GM19324 (cell line): ENCODE results near the gene MAP9.
"Not testable (repeated sequence)": the region's sequence is repeated elsewhere in the genome, so short reads cannot be mapped to it uniquely, and the experiment has no call there.

Experiments used
- ATAC-seq: cut with Tn5 transposase; IDR thresholded peaks from one replicate; pipeline ENCODE4 v1.9.1; 2021; ENCODE audit warnings: mild to moderate bottlenecking, moderate library complexity; ENCODE audit not compliant: unreplicated experiment, low FRiP score

The MAP9 gene

DNA sequence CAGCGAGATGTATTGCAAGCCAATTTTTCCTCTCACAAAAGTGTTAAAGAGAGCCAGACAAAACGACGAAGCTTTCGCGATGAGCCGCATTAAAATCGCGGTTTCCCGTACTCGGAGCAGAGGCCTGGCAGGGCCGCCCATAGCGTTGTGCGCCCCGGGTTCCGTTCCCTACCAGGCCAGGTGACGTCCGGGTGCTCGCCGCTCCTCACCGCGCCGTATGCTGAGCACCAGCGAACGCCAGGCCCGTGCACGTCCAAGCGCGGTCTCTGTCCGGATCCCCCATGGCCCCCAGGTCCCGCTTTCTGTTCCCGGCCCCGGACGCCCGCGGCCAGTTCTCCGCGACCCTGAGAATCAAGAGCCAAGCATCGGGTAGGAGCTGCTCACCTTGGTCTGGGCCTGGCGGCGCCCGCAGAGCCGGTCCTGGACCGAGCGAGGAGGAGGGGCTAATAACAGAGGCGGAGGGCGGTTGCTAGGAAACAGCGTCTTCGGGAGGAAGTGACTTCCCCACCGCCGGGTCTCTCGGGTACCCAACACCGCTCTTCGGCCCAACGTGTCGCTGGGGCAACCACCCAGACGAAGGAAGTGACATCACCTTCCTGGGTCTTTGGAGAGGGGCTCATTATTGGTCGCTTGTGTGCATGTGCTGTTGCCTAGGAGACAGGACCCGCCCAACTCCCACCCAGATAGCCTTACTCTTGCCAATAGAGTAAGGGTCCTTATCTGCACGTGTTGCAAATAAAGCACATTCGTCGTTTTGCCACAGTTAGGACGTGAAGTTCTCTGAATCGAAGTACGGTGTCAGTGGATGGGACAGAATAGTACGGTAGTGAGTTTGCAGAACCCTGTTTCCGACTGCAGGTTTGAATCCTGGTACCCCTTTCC lies at the start of gene MAP9:
MAP9 (minus strand) TSS at position 579 of the 882 bp plus-strand sequence. CDS start 1,115 bp downstream, outside the sequence.
- ATAC-seq: peak; percentile 99

DNA sequence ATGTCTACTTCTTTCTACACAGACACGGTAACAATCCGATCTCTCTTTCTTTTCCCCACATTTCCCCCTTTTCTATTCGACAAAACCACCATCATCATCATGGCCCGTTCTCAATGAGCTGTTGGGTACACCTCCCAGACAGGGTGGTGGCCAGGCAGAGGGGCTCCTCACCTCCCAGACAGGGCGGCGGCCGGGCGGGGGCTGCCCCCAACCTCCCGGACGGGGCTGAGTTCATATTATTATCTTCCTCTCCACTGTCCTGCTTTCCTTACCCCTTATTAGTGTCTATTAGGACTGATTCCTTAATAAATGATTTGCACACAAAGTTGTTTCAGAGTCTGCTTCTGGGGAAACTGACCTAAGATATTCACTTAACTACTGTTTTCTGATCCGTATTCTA lies 48.0 kb upstream of the MAP9 start:
- not testable (repeated sequence) for ATAC-seq

DNA sequence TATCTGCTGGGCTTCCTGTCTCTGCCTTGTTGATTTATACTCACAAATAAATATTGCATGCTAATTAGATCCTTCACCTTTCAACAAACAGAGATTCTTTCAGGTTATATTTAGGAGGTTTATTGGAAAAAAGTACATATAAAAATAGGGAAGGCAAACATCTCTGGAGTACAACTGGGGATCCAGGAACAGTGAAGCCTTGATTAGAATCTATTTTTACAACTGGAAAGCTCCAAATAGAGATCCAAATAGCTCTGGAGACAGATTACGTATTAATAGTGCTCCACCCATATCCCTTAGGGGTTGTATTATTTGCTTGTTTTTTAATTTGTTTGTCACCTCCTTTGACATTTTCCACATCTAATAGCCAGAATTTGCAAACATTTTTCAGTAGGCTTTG lies 46.9 kb upstream of the MAP9 start:
- no peak for ATAC-seq

DNA sequence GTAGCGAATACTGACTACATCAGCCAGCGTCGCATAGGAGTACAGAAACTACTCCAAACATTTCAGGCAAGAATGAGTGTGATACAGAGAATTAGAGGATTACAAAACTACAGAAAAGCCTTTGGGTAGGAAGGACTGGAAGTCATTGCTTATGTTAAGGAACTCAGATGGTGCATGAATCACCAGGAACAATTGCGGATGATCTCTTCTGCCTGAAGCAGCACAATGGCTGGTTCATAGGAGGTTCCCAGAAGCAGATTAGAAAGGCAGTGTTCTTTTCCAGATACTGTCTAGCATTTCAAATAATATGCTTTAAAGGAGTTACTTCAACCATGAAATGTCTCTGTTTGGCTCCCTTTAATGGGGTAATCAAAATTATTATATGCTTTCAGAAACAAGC lies 42.5 kb upstream of the MAP9 start:
- ATAC-seq: no peak

DNA sequence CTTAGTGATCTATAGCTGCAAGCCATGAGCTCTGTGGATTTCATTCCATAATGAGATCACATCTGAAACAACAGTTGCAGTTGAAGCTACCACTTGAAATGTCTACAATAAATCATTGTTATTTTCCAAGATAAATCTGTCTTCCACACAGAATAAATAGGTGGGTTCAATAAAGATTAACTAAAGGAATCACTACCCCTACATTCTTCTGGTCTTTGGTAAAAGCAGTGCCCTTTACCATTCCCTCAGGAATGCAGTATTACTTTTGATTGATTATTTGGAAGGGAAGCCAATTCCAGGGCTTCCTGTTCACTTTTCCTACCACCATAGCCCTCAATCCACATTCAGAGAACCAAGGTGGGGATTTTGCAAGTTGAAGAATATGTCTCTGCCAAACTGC lies 38.9 kb upstream of the MAP9 start:
- ATAC-seq: no peak

DNA sequence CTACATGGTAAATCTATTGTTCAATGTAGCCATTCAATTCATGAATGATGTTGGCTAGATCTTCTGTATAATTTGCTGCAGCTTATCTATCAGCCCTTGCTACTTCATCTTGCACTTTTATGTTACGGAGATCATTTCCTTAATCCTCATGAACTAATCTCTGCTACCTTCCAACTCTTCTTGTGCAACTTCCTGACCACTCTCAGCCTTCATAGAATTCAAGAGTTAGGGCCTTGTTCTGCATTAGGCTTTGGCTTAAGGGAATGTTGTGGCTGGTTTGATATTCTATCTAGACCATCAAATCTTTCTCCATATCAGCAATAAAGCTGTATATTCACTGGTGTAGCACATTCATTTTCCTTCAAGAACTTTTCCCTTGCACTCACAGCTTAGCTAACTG lies 36.7 kb upstream of the MAP9 start:
- ATAC-seq: no peak

DNA sequence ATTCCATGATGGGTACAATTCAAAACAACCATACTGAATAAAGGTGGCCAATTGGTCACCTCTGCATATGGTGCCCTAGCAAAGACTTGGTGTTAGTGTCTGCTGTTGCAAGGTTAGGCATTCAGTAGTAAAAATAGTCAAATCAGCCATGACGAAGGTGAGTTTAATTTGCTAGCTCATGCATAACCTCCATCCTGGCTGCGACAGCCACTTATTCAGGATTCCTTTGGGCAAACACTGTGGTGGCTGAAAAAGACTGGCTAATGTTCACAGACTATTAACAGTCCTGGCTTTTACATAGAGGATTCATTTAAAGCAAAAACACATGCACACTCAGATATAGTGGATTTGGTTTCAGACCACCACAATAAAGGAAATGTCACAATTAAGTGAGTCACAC lies 34.8 kb upstream of the MAP9 start:
- ATAC-seq: no peak

DNA sequence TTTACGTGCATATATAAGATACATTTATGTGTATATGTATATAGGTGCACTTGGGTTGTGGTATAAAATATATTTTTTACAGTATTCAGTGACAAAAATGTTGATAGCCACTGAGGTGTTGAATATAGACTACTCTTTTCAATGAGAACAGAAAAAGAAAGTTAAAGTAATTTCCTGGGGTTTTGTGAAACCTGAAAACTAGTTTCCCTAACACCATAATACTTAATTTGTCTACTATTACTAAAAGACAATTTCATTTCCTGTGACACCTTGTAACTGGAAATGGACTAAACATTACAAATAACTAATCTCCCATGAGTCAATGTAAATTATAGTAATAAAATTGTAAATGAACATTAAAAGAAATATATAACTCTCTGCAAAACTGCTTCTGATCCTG lies 32.0 kb upstream of the MAP9 start:
- peak; percentile 64 for ATAC-seq

DNA sequence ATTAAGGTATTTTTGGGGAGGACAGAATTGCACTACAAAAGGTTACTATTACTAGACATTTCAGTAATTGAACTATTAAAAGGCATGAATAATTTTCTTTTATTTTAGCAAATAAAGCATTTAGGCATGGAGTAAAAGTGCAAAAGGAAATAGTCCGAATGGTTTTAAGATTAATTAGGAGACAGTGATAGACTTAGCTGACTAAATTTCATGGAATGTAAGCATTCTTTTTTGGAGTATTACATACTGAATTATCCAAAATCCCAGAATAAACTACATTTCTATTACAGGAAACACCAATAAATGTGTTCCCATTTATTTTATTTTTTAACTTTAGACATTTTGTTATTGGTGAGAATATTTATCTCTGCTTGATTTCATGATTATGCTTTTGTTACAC lies 30.7 kb upstream of the MAP9 start:
- no peak for ATAC-seq

DNA sequence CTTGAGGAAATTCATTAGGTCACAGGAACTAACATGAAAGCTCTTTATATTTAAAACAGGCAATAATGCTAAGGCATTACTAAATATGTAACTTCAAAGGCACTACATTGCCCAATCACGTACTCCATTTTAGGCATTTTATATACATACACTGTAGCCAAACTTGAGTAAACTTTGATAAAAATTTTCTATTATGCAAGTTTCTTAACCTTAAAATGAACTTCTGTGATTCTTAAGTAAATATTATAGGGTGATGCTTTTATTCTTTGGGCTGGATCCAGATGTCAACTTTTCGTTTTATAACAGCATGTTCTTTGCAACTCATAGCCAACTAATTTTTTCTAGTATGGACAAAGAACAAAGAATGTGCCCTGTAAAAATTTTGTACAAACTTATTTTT lies 28.3 kb upstream of the MAP9 start:
- no peak for ATAC-seq

DNA sequence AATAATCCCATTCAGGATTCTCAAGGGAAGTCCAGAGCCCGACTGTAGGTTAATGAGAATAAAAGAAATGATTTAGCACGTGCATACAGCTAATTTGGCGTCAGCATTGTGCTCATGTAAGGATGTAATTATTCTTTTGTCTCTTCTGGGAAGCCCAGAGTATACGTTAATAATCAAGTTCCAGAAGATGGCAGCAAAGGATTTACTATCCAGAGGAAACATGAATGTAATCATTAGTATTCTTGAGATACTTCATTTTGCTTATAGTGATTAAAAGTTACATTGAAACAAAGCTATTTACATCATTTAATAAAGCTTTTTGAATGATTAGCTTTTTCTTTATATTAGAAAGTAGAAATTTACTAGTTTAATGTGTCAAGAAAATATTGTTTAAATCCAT lies 27.1 kb upstream of the MAP9 start:
- ATAC-seq: no peak

DNA sequence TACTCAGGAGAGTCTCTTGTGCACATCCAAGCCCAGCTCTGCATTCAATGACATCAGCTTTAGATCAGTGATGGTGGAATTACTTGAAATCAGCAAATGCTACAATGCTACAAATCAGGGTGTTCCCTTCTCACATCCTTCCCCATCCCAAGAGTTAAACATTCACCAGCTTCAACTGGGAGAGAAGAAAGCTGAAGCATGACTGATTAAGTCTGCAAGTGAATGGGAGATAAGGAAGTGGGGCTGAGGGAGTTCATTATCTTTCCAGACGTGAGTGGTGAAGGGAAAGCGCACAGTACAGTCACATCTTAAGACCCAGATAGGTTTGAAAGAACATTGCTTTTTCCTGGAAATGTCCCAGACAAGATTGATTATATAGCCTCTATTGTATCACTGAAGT lies 26.2 kb upstream of the MAP9 start:
- ATAC-seq: no peak

DNA sequence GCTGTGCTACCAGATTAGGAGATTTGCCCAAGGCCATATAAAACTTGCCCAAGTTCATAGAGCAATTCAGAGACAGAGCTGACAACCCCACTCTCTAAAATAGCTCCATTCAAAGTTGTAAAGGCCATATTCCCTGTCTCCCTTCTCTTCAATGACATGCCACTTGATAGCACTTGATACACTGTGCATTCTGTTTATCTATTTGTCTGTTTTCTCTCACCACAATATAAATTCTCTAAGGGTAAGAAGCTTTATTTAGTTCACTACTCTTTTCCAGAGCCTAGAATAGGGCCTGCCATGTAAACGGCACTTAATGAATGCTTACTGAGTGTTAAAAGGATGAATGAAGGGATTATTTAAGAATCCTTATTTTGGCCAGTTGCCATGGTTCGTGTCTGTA lies 24.1 kb upstream of the MAP9 start:
- no peak for ATAC-seq

DNA sequence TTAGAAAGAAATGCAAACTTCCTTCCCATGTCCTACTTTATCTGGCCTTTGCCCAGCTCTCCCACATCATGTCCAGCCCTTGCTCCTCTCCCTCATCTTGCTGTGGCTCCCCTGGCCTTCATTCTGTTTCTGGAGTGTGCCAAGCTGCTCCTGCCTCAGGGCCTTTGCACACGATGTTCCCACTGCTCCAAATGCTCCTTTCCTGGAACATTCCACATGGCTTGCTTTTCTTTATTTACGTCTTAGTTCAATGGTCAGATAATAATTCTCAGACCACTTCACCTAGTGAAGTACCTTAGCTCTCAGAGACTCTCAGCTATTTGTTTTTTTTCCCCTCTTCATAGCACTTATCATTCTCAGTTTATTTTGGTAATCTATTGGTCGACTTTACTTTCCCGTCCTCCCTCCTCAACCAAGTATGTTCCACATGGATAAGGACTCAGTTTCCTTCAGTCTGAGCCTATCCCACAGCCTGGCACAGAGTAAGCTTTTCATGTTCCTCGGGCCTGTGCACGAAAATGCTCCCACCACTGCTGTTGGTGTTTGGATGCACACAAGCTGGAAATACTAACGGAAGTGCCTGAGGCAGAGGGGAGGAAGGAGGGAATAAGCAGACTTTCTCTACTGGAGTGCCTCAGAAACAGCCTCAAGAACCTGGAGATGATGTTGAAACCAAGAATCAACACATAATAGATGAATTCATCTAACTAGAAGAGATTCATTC lies 23.4 kb upstream of the MAP9 start:
- ATAC-seq: no peak

DNA sequence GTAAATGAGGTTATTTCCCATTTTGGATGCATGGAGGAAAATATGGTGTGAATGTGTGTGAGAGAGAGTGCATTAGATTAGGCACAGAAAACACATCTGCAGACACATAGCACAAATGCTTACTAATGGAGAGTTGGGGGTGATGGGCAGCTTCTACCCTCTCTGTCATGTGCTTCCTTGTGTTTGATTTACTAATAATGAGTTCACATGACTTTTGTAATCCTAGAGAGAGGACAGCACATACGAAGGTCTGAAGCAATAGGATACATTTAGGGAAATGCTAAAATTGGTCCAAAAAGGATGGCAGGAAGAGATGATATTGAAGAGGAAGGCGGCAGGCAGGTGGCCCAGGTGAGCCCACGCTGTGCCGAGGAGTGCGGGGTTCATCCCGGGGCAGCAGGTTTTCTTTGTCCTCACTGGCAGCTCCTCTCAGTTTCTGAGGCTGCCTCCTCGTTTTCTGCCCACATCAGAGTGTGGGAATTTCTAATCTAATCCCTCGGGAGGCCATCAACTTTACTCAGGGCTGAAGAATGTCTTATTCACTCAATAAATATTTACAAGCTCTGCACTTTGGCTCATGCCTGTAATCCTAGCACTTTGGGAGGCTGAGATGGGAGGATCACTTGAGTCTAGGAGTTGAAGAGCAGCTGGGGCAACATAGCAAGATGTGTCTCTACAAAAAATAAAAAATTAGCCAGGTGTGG lies 15.9 kb upstream of the MAP9 start:
- ATAC-seq: no peak

DNA sequence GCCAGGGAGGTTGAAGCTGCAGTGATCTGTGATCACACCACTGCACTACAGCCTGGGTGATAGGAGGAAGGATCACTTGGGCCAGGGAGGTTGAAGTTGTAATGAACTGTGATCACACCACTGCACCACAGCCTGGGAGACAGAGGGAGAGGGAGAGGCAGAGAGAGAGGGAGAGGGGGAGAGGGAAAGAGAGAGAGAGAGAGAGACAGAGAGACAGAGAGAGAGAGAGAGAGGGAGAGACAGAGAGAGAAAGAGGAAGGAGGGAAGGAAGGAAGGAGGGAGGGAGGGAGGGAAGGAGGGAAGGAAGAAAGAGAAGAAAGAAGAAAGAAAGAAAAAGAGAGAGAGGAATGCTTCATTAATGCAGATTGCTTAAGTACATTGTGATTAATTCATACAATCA lies 15.2 kb upstream of the MAP9 start:
- no peak for ATAC-seq

DNA sequence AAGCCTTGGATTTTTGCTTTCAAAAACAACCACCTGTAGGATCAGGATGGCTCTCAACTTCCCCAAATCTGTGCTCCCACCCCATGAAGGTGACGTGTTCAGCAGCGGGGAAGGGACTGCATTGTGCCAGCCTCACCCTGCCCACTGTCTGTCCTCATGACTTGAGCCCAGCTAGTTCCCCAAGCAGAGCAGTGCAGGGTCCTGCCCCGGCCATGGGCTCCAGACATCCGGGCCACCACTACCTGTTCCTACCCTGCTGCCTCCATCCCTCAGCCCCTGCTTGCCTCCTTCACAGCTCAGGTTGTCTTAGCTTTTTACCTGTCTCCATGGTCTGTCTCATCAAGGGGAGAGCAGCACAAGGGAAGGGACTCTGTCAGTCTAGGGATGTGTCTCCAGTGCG lies 11.4 kb upstream of the MAP9 start:
- ATAC-seq: no peak

DNA sequence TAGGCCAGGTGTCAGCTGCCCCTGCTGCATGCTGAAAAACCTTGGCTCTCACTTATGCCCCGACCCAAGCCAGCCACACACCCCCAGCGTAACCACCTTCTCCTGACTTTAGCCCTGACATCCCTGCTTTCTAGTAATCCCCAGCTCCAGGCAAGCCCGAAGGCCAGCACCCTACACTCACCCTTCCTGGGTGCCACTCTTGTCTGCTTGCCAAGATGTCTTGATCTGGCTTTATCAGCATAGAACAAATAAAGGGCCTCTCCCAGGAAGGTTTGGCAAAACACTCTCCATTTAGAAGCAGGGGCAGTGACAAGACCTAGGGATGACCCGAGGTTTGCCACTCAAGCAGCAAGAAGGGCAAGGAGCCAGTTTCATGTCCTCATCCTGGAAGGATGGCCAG lies 6.8 kb upstream of the MAP9 start:
- ATAC-seq: no peak

DNA sequence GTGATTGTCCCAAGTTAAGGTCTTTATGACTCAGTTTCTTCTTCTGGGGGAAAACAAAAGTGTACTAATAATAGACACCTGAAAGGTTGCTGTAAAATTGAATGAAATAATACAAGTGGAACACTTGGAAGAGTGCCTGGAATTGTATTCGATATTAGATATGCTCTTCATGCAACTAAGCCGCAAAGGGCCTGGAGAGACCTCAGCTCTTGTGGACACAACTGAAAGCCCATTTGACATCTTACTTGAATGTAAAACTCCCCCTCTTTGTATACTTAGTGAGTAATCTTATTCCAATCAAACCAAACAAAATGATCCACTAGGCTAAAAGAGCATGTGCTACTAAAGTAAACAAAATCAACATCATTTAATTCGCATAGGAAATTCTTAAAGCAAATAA lies 511 bp upstream of the MAP9 start:
- ATAC-seq: no peak

DNA sequence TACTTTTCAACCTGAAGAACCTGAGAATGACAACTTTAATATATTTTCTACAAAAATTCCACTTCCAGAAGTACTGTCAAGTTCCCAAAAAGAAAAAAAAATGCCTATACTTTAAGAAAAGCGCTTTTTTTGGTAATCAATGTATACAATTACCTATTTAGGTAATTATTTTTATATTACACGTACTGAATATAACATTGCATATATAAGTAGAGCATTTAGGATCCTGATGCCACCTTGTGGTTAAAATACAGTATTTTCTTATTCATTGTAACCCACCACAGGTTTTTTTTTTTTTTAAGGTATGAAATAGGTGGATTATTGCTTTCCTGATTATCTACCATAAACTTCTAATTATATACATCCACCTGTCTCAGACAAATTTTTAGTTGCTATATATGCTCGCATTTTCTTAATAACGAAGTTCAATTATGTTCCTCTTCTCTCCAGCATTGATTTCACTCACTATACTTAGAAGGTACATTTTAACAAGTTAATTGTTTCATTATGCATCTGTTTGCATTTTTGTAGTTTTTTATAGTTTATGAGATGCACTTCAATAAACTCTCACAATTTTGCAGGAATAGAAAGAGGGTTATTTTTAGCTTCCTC lies 5.2 kb downstream of the MAP9 start:
- no peak for ATAC-seq

DNA sequence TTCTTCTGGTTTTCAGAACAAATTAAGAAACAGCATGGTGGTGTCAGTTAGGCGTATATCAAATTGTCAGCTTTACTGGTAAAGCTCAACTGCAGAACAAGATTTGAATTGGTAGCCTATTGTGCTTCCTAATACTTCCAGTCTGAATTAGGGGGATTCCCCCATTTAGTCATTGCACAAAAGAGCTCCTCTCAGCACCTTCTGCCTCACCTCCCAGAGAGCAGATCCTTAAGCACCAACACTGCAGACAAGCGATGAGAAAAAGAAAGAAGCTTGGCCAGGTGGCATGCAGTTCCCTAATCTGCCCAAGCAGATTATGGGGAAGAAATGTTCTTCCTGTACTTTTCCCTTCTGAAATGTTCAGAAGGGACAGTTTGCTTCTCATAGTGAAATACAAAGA lies 9.2 kb downstream of the MAP9 start:
- no peak for ATAC-seq
